ENCODE results near the gene GNGT2.

Gene GNGT2

DNA sequence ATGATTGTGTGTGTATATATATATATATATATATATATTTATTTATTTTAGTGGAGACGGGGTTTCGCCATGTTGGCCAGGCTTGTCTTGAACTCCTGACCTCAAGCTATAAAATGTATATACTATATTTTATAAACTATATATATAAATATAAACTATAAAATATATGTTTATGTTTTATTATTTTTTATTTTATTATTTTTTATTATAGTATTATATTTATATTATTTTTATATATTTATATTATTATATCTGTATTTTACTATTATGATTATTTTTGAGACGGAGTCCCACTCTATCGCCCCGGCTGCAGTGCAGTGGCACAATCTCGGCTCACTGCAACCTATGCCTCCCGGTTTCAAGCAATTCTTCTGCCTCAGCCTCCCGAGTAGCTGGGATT is 30.7 kb upstream of the GNGT2 start:
- no peak for DNase-seq (ENCODE audit: low read depth)
- no peak overlapping the region for H3K4me3 ChIP-seq (ENCODE audit: control insufficient read depth, low read depth, low read length)
- TF ChIP-seq, protein P1, sequence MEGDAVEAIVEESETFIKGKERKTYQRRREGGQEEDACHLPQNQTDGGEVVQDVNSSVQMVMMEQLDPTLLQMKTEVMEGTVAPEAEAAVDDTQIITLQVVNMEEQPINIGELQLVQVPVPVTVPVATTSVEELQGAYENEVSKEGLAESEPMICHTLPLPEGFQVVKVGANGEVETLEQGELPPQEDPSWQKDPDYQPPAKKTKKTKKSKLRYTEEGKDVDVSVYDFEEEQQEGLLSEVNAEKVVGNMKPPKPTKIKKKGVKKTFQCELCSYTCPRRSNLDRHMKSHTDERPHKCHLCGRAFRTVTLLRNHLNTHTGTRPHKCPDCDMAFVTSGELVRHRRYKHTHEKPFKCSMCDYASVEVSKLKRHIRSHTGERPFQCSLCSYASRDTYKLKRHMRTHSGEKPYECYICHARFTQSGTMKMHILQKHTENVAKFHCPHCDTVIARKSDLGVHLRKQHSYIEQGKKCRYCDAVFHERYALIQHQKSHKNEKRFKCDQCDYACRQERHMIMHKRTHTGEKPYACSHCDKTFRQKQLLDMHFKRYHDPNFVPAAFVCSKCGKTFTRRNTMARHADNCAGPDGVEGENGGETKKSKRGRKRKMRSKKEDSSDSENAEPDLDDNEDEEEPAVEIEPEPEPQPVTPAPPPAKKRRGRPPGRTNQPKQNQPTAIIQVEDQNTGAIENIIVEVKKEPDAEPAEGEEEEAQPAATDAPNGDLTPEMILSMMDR (conservative IDR thresholded peaks at IDR 0.05; ENCODE audit: control insufficient read depth, insufficient read depth, low read depth, low read length) = no peak

DNA sequence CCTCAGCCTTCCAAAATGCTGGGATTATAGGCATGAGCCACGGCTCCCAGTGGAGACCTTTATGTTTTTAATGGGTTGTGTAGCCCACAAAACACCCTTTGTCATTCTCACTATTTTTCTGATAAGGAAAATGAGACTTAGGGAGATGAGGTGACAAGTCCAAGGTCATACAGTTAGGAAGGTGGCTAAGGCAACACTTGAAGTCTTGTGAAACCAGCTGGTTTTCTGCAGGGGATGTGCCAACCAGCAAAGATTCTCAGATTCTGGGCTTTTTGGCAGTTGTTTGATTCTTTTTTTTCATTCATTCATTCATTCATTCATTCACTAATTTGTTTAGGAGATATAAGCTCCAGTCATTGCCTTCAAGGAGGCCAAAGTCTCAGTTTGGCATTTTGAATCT is 30.2 kb upstream of the GNGT2 start:
- DNase-seq (ENCODE audit: low read depth) = no peak
- H3K4me3 ChIP-seq (ENCODE audit: control insufficient read depth, low read depth, low read length) = no peak overlapping the region
- TF ChIP-seq, protein P1 (conservative IDR thresholded peaks at IDR 0.05; ENCODE audit: control insufficient read depth, insufficient read depth, low read depth, low read length) = no peak

DNA sequence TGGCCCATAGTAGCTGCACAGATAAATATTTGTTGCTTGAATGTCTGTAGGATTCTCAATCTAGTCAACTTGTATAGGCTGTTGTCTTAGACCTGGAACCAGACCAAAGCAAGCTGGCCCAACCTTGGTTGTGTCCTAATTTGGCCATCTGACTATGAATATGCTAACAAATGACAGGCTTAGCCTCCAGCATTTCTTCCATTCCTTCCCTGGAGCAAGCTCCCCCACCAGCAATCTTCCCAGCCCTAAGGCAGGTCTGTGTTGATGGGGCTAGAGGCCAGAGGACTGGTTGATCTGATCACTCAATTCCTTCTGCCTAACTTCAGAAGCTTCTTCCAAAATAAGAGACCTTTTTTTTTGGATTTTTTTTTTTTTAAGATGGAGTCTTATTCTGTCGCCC is 29.6 kb upstream of the GNGT2 start:
- DNase-seq (ENCODE audit: low read depth) = no peak

DNA sequence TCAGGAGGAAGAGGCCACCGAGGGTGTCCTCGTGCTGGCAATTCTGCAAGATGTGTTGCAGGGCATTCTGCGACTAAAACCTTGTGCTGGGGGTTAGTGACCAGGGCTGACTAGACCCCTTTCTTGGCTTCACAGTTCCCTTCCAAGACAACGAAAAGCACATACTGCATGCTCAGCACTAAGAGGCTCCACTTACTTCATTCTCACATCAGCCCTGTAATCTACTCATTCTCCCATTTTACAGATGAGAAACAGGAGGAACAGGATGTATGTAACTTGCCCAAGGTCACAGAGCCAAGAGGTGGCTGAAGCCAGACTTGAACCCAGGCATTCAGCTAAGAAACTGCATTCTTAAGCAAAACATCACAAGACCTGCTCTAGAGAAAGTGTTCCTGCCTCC is 25.5 kb upstream of the GNGT2 start:
- TF ChIP-seq, protein P1 (conservative IDR thresholded peaks at IDR 0.05; ENCODE audit: control insufficient read depth, insufficient read depth, low read depth, low read length) = no peak
- no peak for DNase-seq (ENCODE audit: low read depth)

More for the DNA sequence above, 29.6 kb upstream of the GNGT2 start:
- no peak overlapping the region for H3K4me3 ChIP-seq (ENCODE audit: control insufficient read depth, low read depth, low read length)
- TF ChIP-seq, protein P1 (conservative IDR thresholded peaks at IDR 0.05; ENCODE audit: control insufficient read depth, insufficient read depth, low read depth, low read length) = no peak

DNA sequence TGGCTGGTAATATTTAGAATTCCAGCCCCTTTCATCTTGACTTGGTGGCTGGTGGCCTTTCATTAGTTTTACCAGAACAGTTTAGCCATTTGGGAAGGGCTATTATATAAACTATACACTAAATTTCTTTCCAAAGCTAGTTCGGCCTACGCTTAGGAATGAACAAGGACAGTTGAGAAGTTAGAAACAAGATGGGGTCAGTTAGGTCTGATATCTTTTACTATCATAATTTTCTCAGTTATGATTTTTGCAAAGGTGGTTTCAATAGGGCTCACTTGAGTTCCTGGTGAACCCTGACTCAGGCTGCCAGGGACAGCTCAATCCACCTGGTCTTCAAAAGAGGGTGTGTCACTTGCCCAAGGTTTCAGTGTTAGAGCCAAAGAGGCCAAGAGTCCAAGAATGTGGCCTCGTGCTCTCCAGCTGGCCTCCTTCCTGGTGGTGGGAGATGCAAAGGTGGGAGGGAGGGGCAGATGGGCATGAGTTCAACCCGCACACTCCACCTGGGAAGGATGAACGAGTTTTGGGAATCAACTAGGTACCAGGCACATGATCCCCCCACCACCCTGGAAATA is 24.2 kb upstream of the GNGT2 start:
- H3K4me3 ChIP-seq (ENCODE audit: control insufficient read depth, low read depth, low read length) = no peak overlapping the region
- TF ChIP-seq, protein P1 (conservative IDR thresholded peaks at IDR 0.05; ENCODE audit: control insufficient read depth, insufficient read depth, low read depth, low read length) = no peak
- no peak for DNase-seq (ENCODE audit: low read depth)

More for the DNA sequence above, 25.5 kb upstream of the GNGT2 start:
- H3K4me3 ChIP-seq (ENCODE audit: control insufficient read depth, low read depth, low read length) = no peak overlapping the region

DNA sequence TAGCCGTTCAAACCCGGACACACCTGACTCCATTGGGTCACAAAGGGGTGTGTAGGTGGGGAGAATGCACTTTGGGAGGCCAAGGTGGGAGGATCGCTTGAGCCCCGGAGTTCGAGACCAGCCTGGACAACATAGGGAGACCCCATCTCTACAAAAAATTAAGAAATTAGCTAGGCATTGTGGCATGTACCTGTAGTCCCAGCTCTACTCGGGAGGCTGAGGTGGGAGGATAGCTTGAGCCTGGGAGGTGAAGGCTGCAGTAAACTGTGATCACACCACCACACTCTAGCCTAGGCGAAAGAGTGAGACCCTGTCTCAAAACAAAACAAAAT is 21.2 kb upstream of the GNGT2 start:
- TF ChIP-seq, protein P1 (conservative IDR thresholded peaks at IDR 0.05; ENCODE audit: control insufficient read depth, insufficient read depth, low read depth, low read length) = no peak
- DNase-seq (ENCODE audit: low read depth) = no peak
- H3K4me3 ChIP-seq (ENCODE audit: control insufficient read depth, low read depth, low read length) = no peak overlapping the region

Measured in fibroblast of mammary gland (primary cell).